Measurements from ENCODE around the gene NRGN.

NRGN gene

GRCh38 chr11:124759266-124760204 lies 19.8 kb downstream of the NRGN start:
- no peaks in the 10 kb centered on the region for H3K36me3 ChIP-seq (ENCODE audit: control insufficient read depth, insufficient read depth, low read length)
- no peaks in the 10 kb centered on the region for H3K79me1 ChIP-seq (ENCODE audit: low read length)
- H3K4ac ChIP-seq (ENCODE audit: low read depth, low read length): no peak overlapping the region
- no peak overlapping the region for H2BK5ac ChIP-seq (ENCODE audit: low read length)
- no peak overlapping the region for H4K8ac ChIP-seq (ENCODE audit: low read depth, low read length)
- peak; percentile 57 for DNase-seq
- H3K23ac ChIP-seq (ENCODE audit: low read length): no peak overlapping the region
- no peak overlapping the region for H3K27ac ChIP-seq (ENCODE audit: low read depth, low read length)
- no peak overlapping the region for H2BK120ac ChIP-seq (ENCODE audit: low read depth, low read length)
- H2AK5ac ChIP-seq (ENCODE audit: low read length): no peak overlapping the region
- peaks cover 3% of the 10 kb centered on the region for H3K4me1 ChIP-seq (ENCODE audit: control insufficient read depth, low read depth, low read length)
- no CpG with 5 or more reads among the region's 52 CpGs for WGBS (ENCODE audit: extremely low coverage, insufficient coverage, low lambda C conversion rate)
- H3K4me2 ChIP-seq (ENCODE audit: low read length): no peak overlapping the region
- peaks cover 63% of the 10 kb centered on the region for H3K27me3 ChIP-seq (ENCODE audit: insufficient read depth, low read length, poor library complexity)
- no peaks in the 10 kb centered on the region for H3K79me2 ChIP-seq (ENCODE audit: control insufficient read depth, insufficient read depth, low read length)
- no peak overlapping the region for H2BK15ac ChIP-seq (replicated peaks; ENCODE audit: low read depth)
- H3K4me3 ChIP-seq (ENCODE audit: low read length): no peak overlapping the region
- H3K56ac ChIP-seq (ENCODE audit: low read length): peak overlapping the region; percentile 34
- no peak overlapping the region for H4K5ac ChIP-seq (ENCODE audit: low read length)
- no peak overlapping the region for H3K9ac ChIP-seq (ENCODE audit: low read length)
- no peak overlapping the region for H3K18ac ChIP-seq (ENCODE audit: low read length)

- Histone ChIP-seq H2BK5ac (ENCODE audit: low read length) (no peak overlapping the region), H3K4me1 (ENCODE audit: control insufficient read depth, low read depth, low read length) (peaks cover 3% of the 10 kb centered on the region)
- no peak for DNase-seq
Measured at GRCh38 chr11:124760205-124760652, 20.5 kb downstream of the NRGN start.

GRCh38 chr11:124760806-124761205 lies 21.1 kb downstream of the NRGN start:
- no peak for DNase-seq
- Histone ChIP-seq H3K36me3 (ENCODE audit: control insufficient read depth, insufficient read depth, low read length) (peaks cover 1% of the 10 kb centered on the region), H3K56ac (ENCODE audit: low read length) (no peak overlapping the region), H3K9ac (ENCODE audit: low read length) (no peak overlapping the region), H2BK5ac (ENCODE audit: low read length) (no peak overlapping the region), H4K5ac (ENCODE audit: low read length) (no peak overlapping the region), H3K4me2 (ENCODE audit: low read length) (no peak overlapping the region), H4K8ac (ENCODE audit: low read depth, low read length) (no peak overlapping the region), H2BK120ac (ENCODE audit: low read depth, low read length) (no peak overlapping the region), H3K4ac (ENCODE audit: low read depth, low read length) (no peak overlapping the region), H3K79me1 (ENCODE audit: low read length) (no peaks in the 10 kb centered on the region), H3K4me1 (ENCODE audit: control insufficient read depth, low read depth, low read length) (peaks cover 3% of the 10 kb centered on the region), H3K27ac (ENCODE audit: low read depth, low read length) (no peak overlapping the region), H2AK5ac (ENCODE audit: low read length) (no peak overlapping the region), H3K23ac (ENCODE audit: low read length) (no peak overlapping the region), H2BK15ac (replicated peaks; ENCODE audit: low read depth) (no peak overlapping the region), H3K79me2 (ENCODE audit: control insufficient read depth, insufficient read depth, low read length) (no peaks in the 10 kb centered on the region), H3K18ac (ENCODE audit: low read length) (no peak overlapping the region), H3K27me3 (ENCODE audit: insufficient read depth, low read length, poor library complexity) (peaks cover 57% of the 10 kb centered on the region), H3K4me3 (ENCODE audit: low read length) (no peak overlapping the region)
- no CpG with 5 or more reads among the region's 3 CpGs for WGBS (ENCODE audit: extremely low coverage, insufficient coverage, low lambda C conversion rate)

More at GRCh38 chr11:124760205-124760652, 20.5 kb downstream of the NRGN start:
- H4K8ac ChIP-seq (ENCODE audit: low read depth, low read length): no peak overlapping the region
- H3K4ac ChIP-seq (ENCODE audit: low read depth, low read length): no peak overlapping the region
- no peak overlapping the region for H3K4me3 ChIP-seq (ENCODE audit: low read length)
- no peak overlapping the region for H4K5ac ChIP-seq (ENCODE audit: low read length)
- H3K23ac ChIP-seq (ENCODE audit: low read length): no peak overlapping the region
- H3K56ac ChIP-seq (ENCODE audit: low read length): peak overlapping the region; percentile 34
- no peak overlapping the region for H2AK5ac ChIP-seq (ENCODE audit: low read length)
- no peak overlapping the region for H3K4me2 ChIP-seq (ENCODE audit: low read length)
- no peaks in the 10 kb centered on the region for H3K79me2 ChIP-seq (ENCODE audit: control insufficient read depth, insufficient read depth, low read length)
- H3K27me3 ChIP-seq (ENCODE audit: insufficient read depth, low read length, poor library complexity): peaks cover 59% of the 10 kb centered on the region
- H3K79me1 ChIP-seq (ENCODE audit: low read length): no peaks in the 10 kb centered on the region
- peaks cover 1% of the 10 kb centered on the region for H3K36me3 ChIP-seq (ENCODE audit: control insufficient read depth, insufficient read depth, low read length)
- H3K27ac ChIP-seq (ENCODE audit: low read depth, low read length): no peak overlapping the region
- no peak overlapping the region for H2BK15ac ChIP-seq (replicated peaks; ENCODE audit: low read depth)
- H3K18ac ChIP-seq (ENCODE audit: low read length): no peak overlapping the region
- no peak overlapping the region for H3K9ac ChIP-seq (ENCODE audit: low read length)
- no CpG with 5 or more reads among the region's 25 CpGs for WGBS (ENCODE audit: extremely low coverage, insufficient coverage, low lambda C conversion rate)
- H2BK120ac ChIP-seq (ENCODE audit: low read depth, low read length): no peak overlapping the region

GRCh38 chr11:124761301-124762104 lies 21.8 kb downstream of the NRGN start:
- Histone ChIP-seq H3K36me3 (ENCODE audit: control insufficient read depth, insufficient read depth, low read length) (peaks cover 1% of the 10 kb centered on the region), H3K4me1 (ENCODE audit: control insufficient read depth, low read depth, low read length) (peaks cover 3% of the 10 kb centered on the region), H3K79me2 (ENCODE audit: control insufficient read depth, insufficient read depth, low read length) (no peaks in the 10 kb centered on the region), H4K5ac (ENCODE audit: low read length) (no peak overlapping the region), H2BK15ac (replicated peaks; ENCODE audit: low read depth) (no peak overlapping the region), H3K18ac (ENCODE audit: low read length) (no peak overlapping the region), H2BK120ac (ENCODE audit: low read depth, low read length) (no peak overlapping the region), H3K79me1 (ENCODE audit: low read length) (no peaks in the 10 kb centered on the region), H3K56ac (ENCODE audit: low read length) (no peak overlapping the region), H2BK5ac (ENCODE audit: low read length) (no peak overlapping the region), H3K27me3 (ENCODE audit: insufficient read depth, low read length, poor library complexity) (peaks cover 50% of the 10 kb centered on the region), H3K27ac (ENCODE audit: low read depth, low read length) (no peak overlapping the region), H3K4ac (ENCODE audit: low read depth, low read length) (no peak overlapping the region), H4K8ac (ENCODE audit: low read depth, low read length) (no peak overlapping the region), H2AK5ac (ENCODE audit: low read length) (no peak overlapping the region), H3K23ac (ENCODE audit: low read length) (no peak overlapping the region), H3K4me3 (ENCODE audit: low read length) (no peak overlapping the region), H3K4me2 (ENCODE audit: low read length) (peak overlapping the region; percentile 30), H3K9ac (ENCODE audit: low read length) (peak overlapping the region; percentile 34)
- DNase-seq: no peak
- no CpG with 5 or more reads among the region's 25 CpGs for WGBS (ENCODE audit: extremely low coverage, insufficient coverage, low lambda C conversion rate)

GRCh38 chr11:124762105-124762623 lies 22.4 kb downstream of the NRGN start, which contains the start of gene ESAM:
Gene ESAM, minus strand, starts transcription at chr11:124762290. Its CDS starts 136 bp downstream, at chr11:124762154.
- no peak within 1 kb of the TSS for H4K5ac ChIP-seq (ENCODE audit: low read length)
- no peak within 1 kb of the TSS for H3K4ac ChIP-seq (ENCODE audit: low read depth, low read length)
- no peak within 1 kb of the TSS for H2BK5ac ChIP-seq (ENCODE audit: low read length)
- no peak within 1 kb of the TSS for H2BK120ac ChIP-seq (ENCODE audit: low read depth, low read length)
- H3K56ac ChIP-seq (ENCODE audit: low read length): peak within 1 kb of the TSS; percentile 76
- peak; percentile 58 for DNase-seq
- no peaks in the 10 kb centered on the region for H3K79me2 ChIP-seq (ENCODE audit: control insufficient read depth, insufficient read depth, low read length)
- no peaks in the 10 kb centered on the region for H3K79me1 ChIP-seq (ENCODE audit: low read length)
- no peak within 1 kb of the TSS for H3K18ac ChIP-seq (ENCODE audit: low read length)
- H2BK15ac ChIP-seq (replicated peaks; ENCODE audit: low read depth): no peak within 1 kb of the TSS
- WGBS (ENCODE audit: extremely low coverage, insufficient coverage, low lambda C conversion rate): no CpG with 5 or more reads among the region's 55 CpGs
- H3K27me3 ChIP-seq (ENCODE audit: insufficient read depth, low read length, poor library complexity): peaks cover 44% of the 10 kb centered on the region
- H3K27ac ChIP-seq (ENCODE audit: low read depth, low read length): no peak within 1 kb of the TSS
- peaks cover 1% of the 10 kb centered on the region for H3K36me3 ChIP-seq (ENCODE audit: control insufficient read depth, insufficient read depth, low read length)
- H2AK5ac ChIP-seq (ENCODE audit: low read length): no peak within 1 kb of the TSS
- no peak within 1 kb of the TSS for H3K23ac ChIP-seq (ENCODE audit: low read length)
- peak within 1 kb of the TSS; percentile 15 for H3K4me3 ChIP-seq (ENCODE audit: low read length)
- H4K8ac ChIP-seq (ENCODE audit: low read depth, low read length): no peak within 1 kb of the TSS
- H3K9ac ChIP-seq (ENCODE audit: low read length): peak within 1 kb of the TSS; percentile 63
- H3K4me2 ChIP-seq (ENCODE audit: low read length): peak within 1 kb of the TSS; percentile 49
- H3K4me1 ChIP-seq (ENCODE audit: control insufficient read depth, low read depth, low read length): peaks cover 3% of the 10 kb centered on the region
